ENCODE measurements around the gene YPEL2. TPM values are rescaled to one million over a fixed set of nuclear protein-coding genes. Genes with fewer than 3 reads are reported as not detected.

Gene YPEL2
- total RNA-seq, 1 experiment from 2014 or later: 2.2 TPM

DNA sequence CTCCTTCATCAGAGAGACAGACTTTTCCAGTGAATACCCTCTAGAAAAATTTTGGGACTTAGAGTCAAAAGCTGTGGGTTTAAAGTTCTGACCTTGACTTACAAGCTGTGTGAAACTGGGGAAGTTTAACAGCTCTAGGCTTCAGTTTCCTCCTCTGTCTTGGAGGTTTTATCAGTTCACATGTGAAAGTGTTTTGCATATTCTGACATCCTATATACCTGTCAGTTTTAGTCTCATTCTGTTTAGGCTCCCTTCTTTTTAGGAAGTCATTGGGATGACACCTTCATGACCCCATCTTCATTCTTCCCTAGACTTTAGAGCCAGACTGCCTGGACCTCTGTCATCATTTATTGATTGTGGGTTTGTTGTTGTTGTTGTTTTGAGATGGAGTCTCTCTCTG is 44.4 kb downstream of the YPEL2 start:
- no peak overlapping the region for H3K27ac Mint-ChIP-seq
- no peaks in the 10 kb centered on the region for H3K27me3 Mint-ChIP-seq (ENCODE audit: low read depth)
- ChIA-PET CTCF (interaction anchor here (1.0 to 1.7 kb wide), 2 partner anchors 10 to 46 kb away, joined by 3 to 4 read pairs; no protein-coding TSS in a partner anchor), POLR2A (interaction anchor here (1.4 kb wide), 1 partner anchor 9 kb away, joined by 3 read pairs; no protein-coding TSS in a partner anchor)
- DNase-seq (ENCODE audit: low spot score) (no peak), ATAC-seq (no peak)
- TF ChIP-seq, protein P1, sequence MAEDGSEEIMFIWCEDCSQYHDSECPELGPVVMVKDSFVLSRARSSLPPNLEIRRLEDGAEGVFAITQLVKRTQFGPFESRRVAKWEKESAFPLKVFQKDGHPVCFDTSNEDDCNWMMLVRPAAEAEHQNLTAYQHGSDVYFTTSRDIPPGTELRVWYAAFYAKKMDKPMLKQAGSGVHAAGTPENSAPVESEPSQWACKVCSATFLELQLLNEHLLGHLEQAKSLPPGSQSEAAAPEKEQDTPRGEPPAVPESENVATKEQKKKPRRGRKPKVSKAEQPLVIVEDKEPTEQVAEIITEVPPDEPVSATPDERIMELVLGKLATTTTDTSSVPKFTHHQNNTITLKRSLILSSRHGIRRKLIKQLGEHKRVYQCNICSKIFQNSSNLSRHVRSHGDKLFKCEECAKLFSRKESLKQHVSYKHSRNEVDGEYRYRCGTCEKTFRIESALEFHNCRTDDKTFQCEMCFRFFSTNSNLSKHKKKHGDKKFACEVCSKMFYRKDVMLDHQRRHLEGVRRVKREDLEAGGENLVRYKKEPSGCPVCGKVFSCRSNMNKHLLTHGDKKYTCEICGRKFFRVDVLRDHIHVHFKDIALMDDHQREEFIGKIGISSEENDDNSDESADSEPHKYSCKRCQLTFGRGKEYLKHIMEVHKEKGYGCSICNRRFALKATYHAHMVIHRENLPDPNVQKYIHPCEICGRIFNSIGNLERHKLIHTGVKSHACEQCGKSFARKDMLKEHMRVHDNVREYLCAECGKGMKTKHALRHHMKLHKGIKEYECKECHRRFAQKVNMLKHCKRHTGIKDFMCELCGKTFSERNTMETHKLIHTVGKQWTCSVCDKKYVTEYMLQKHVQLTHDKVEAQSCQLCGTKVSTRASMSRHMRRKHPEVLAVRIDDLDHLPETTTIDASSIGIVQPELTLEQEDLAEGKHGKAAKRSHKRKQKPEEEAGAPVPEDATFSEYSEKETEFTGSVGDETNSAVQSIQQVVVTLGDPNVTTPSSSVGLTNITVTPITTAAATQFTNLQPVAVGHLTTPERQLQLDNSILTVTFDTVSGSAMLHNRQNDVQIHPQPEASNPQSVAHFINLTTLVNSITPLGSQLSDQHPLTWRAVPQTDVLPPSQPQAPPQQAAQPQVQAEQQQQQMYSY (CRISPR knock-in tag; IDR thresholded peaks at IDR 0.05): no peak
- no peak for TF ChIP-seq ETV6 (CRISPR knock-in tag; IDR thresholded peaks at IDR 0.05)
- TF ChIP-seq, protein P2, sequence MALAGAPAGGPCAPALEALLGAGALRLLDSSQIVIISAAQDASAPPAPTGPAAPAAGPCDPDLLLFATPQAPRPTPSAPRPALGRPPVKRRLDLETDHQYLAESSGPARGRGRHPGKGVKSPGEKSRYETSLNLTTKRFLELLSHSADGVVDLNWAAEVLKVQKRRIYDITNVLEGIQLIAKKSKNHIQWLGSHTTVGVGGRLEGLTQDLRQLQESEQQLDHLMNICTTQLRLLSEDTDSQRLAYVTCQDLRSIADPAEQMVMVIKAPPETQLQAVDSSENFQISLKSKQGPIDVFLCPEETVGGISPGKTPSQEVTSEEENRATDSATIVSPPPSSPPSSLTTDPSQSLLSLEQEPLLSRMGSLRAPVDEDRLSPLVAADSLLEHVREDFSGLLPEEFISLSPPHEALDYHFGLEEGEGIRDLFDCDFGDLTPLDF (CRISPR knock-in tag; IDR thresholded peaks at IDR 0.05): no peak
- no peak for TF ChIP-seq TEAD4 (CRISPR knock-in tag; IDR thresholded peaks at IDR 0.05)
- TF ChIP-seq, protein P3, sequence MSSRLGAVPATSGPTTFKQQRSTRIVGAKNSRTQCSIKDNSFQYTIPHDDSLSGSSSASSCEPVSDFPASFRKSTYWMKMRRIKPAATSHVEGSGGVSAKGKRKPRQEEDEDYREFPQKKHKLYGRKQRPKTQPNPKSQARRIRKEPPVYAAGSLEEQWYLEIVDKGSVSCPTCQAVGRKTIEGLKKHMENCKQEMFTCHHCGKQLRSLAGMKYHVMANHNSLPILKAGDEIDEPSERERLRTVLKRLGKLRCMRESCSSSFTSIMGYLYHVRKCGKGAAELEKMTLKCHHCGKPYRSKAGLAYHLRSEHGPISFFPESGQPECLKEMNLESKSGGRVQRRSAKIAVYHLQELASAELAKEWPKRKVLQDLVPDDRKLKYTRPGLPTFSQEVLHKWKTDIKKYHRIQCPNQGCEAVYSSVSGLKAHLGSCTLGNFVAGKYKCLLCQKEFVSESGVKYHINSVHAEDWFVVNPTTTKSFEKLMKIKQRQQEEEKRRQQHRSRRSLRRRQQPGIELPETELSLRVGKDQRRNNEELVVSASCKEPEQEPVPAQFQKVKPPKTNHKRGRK (CRISPR knock-in tag; IDR thresholded peaks at IDR 0.05; ENCODE audit: borderline replicate concordance): no peak
- TF ChIP-seq, protein P4, sequence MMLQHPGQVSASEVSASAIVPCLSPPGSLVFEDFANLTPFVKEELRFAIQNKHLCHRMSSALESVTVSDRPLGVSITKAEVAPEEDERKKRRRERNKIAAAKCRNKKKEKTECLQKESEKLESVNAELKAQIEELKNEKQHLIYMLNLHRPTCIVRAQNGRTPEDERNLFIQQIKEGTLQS (CRISPR knock-in tag; conservative IDR thresholded peaks at IDR 0.05): no peak
- TF ChIP-seq, protein P5, sequence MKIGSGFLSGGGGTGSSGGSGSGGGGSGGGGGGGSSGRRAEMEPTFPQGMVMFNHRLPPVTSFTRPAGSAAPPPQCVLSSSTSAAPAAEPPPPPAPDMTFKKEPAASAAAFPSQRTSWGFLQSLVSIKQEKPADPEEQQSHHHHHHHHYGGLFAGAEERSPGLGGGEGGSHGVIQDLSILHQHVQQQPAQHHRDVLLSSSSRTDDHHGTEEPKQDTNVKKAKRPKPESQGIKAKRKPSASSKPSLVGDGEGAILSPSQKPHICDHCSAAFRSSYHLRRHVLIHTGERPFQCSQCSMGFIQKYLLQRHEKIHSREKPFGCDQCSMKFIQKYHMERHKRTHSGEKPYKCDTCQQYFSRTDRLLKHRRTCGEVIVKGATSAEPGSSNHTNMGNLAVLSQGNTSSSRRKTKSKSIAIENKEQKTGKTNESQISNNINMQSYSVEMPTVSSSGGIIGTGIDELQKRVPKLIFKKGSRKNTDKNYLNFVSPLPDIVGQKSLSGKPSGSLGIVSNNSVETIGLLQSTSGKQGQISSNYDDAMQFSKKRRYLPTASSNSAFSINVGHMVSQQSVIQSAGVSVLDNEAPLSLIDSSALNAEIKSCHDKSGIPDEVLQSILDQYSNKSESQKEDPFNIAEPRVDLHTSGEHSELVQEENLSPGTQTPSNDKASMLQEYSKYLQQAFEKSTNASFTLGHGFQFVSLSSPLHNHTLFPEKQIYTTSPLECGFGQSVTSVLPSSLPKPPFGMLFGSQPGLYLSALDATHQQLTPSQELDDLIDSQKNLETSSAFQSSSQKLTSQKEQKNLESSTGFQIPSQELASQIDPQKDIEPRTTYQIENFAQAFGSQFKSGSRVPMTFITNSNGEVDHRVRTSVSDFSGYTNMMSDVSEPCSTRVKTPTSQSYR (CRISPR knock-in tag; IDR thresholded peaks at IDR 0.05): no peak
- no peak for TF ChIP-seq ZNF121 (CRISPR knock-in tag; IDR thresholded peaks at IDR 0.05)
- TF ChIP-seq, protein P6, sequence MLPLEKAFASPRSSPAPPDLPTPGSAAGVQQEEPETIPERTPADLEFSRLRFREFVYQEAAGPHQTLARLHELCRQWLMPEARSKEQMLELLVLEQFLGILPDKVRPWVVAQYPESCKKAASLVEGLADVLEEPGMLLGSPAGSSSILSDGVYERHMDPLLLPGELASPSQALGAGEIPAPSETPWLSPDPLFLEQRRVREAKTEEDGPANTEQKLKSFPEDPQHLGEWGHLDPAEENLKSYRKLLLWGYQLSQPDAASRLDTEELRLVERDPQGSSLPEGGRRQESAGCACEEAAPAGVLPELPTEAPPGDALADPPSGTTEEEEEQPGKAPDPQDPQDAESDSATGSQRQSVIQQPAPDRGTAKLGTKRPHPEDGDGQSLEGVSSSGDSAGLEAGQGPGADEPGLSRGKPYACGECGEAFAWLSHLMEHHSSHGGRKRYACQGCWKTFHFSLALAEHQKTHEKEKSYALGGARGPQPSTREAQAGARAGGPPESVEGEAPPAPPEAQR (CRISPR knock-in tag; IDR thresholded peaks at IDR 0.05): no peak
- TF ChIP-seq MYBL2 (CRISPR knock-in tag; IDR thresholded peaks at IDR 0.05): no peak
- TF ChIP-seq SP1 (CRISPR knock-in tag; conservative IDR thresholded peaks at IDR 0.05): no peak
- no peak for TF ChIP-seq JUN (CRISPR knock-in tag; IDR thresholded peaks at IDR 0.05)
- TF ChIP-seq FOXJ3 (CRISPR knock-in tag; IDR thresholded peaks at IDR 0.05; ENCODE audit: borderline replicate concordance): no peak
- no peak for TF ChIP-seq NFE2L1 (CRISPR knock-in tag; IDR thresholded peaks at IDR 0.05)
- no peaks in the 10 kb centered on the region for H3K36me3 Mint-ChIP-seq
- H3K9me3 Mint-ChIP-seq: peaks cover 3% of the 10 kb centered on the region; the same call in 1 of the 2 replicates
- peaks cover 24% of the 10 kb centered on the region for H3K4me1 Mint-ChIP-seq
- no peak overlapping the region for H3K4me3 Mint-ChIP-seq

DNA sequence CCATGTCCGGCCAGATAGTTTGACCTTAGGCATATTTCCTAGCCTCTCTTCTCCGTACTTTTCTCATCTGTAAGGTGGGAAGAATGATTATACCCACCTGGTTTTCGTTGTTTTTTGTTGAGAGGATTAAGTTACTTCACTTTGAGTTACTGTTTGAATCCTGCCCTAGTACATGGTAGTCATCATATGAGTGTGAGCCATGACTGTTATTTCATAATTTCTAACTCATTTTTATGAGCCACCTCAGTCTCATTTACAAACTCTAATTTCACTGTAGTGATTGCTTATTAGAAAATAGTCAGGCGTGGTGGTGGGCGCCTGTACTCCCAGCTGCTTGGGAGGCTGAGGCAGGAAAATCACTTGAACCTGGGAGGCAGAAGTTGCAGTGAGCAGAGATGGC is 45.1 kb downstream of the YPEL2 start:
- Mint-ChIP-seq H3K4me1 (peaks cover 20% of the 10 kb centered on the region), H3K4me3 (no peak overlapping the region), H3K27me3 (ENCODE audit: low read depth) (no peaks in the 10 kb centered on the region), H3K27ac (no peak overlapping the region), H3K9me3 (peaks cover 3% of the 10 kb centered on the region; the same call in 1 of the 2 replicates), H3K36me3 (no peaks in the 10 kb centered on the region)
- ATAC-seq: no peak
- ChIA-PET CTCF (interaction anchor here (0.6 to 0.7 kb wide), 2 partner anchors 46 to 894 kb away, joined by 4 read pairs; no protein-coding TSS in a partner anchor), POLR2A (no interaction called here)
- no peak for DNase-seq (ENCODE audit: low spot score)
- no peak for TF ChIP-seq MYBL2 (CRISPR knock-in tag; IDR thresholded peaks at IDR 0.05)
- TF ChIP-seq FOXP1 (CRISPR knock-in tag; IDR thresholded peaks at IDR 0.05; ENCODE audit: borderline replicate concordance): no peak
- TF ChIP-seq SMAD4 (CRISPR knock-in tag; IDR thresholded peaks at IDR 0.05): no peak
- no peak for TF ChIP-seq ETV6 (CRISPR knock-in tag; IDR thresholded peaks at IDR 0.05)
- TF ChIP-seq, protein P6 (CRISPR knock-in tag; IDR thresholded peaks at IDR 0.05): no peak
- TF ChIP-seq TEAD1 (CRISPR knock-in tag; IDR thresholded peaks at IDR 0.05): no peak
- no peak for TF ChIP-seq NFATC4 (CRISPR knock-in tag; IDR thresholded peaks at IDR 0.05)
- TF ChIP-seq, protein P7, sequence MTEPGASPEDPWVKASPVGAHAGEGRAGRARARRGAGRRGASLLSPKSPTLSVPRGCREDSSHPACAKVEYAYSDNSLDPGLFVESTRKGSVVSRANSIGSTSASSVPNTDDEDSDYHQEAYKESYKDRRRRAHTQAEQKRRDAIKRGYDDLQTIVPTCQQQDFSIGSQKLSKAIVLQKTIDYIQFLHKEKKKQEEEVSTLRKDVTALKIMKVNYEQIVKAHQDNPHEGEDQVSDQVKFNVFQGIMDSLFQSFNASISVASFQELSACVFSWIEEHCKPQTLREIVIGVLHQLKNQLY (CRISPR knock-in tag; IDR thresholded peaks at IDR 0.05): no peak
- TF ChIP-seq SOX15 (CRISPR knock-in tag; IDR thresholded peaks at IDR 0.05): no peak
- TF ChIP-seq CREB1 (CRISPR knock-in tag; IDR thresholded peaks at IDR 0.05): no peak
- no peak for TF ChIP-seq TCF7 (CRISPR knock-in tag; IDR thresholded peaks at IDR 0.05; ENCODE audit: low read depth)

All from WTC11 (cell line).